ENCODE data around the gene GOLIM4.

DNA sequence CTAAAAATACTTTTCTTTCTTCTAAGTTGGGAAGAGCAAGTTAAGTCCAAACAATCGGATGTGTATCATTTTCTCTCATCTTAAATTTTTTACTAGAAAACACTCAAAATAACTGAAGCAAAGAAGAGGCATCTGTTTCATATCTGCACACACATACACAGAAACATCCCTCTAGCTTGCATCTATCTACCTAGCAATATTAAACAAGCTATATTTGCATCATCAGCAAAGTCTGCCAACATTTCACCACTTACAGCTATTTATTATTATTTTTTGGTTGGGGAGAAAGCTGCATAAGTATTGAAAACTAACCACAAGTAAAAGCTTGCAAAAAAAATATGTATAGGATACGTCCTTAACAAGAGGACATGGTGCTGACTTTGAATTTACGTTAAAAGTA lies 1.9 kb downstream of the GOLIM4 start:
- TF ChIP-seq CTCF (IDR thresholded peaks at IDR 0.05; ENCODE audit: low read depth, low read length) (no peak), EZH2phosphoT487 (IDR thresholded peaks at IDR 0.05; ENCODE audit: low read depth) (no peak)
